Memory B cell (primary cell): ENCODE measurements around the gene GPN1.

Source experiments
- ATAC-seq: fragments of 150-1000 bp; cut with Tn5 transposase; 2 replicates; pipeline ENCODE4 v1.10.0; 2021; ENCODE audit warnings: low read depth, mild to moderate bottlenecking, moderate library complexity
- DNase-seq, 2 donors: peaks; one replicate each; pipeline ENCODE4 v3.0.0; 2022; ENCODE audit warnings: low spot score in 2 of 2
- H3K27ac Mint-ChIP-seq: one replicate; pipeline ENCODE4 v1.8.0; 2022; ENCODE audit warnings: mild to moderate bottlenecking, moderate library complexity, mixed read lengths
- H3K27me3 Mint-ChIP-seq: one replicate; pipeline ENCODE4 v1.8.0; 2022; ENCODE audit warnings: mixed read lengths
- H3K36me3 Mint-ChIP-seq: one replicate; pipeline ENCODE4 v1.8.0; 2022; ENCODE audit warnings: mild to moderate bottlenecking, mixed read lengths
- H3K4me1 Mint-ChIP-seq: one replicate; pipeline ENCODE4 v1.8.0; 2022; ENCODE audit warnings: mixed read lengths
- H3K4me3 Mint-ChIP-seq: one replicate; pipeline ENCODE4 v1.8.0; 2022; ENCODE audit warnings: mild to moderate bottlenecking, moderate library complexity, mixed read lengths
- H3K9me3 Mint-ChIP-seq: one replicate; pipeline ENCODE4 v1.8.0; 2022; ENCODE audit warnings: mixed read lengths

The GPN1 gene

GRCh38 chr2:27640722-27641245, 11.9 kb downstream of the GPN1 start:
- Mint-ChIP-seq H3K36me3 (peaks cover 34% of the 10 kb centered on the region), H3K4me1 (no peaks in the 10 kb centered on the region), H3K4me3 (no peak overlapping the region), H3K27ac (no peak overlapping the region), H3K27me3 (no peaks in the 10 kb centered on the region), H3K9me3 (no peaks in the 10 kb centered on the region)
- ATAC-seq: no peak
- DNase-seq: no peak

GRCh38 chr2:27645197-27645596, 16.3 kb downstream of the GPN1 start:
- no peak overlapping the region for H3K4me3 Mint-ChIP-seq
- H3K9me3 Mint-ChIP-seq: no peaks in the 10 kb centered on the region
- no peak overlapping the region for H3K27ac Mint-ChIP-seq
- peaks cover 29% of the 10 kb centered on the region for H3K36me3 Mint-ChIP-seq
- no peaks in the 10 kb centered on the region for H3K4me1 Mint-ChIP-seq
- no peaks in the 10 kb centered on the region for H3K27me3 Mint-ChIP-seq
- ATAC-seq (no peak), DNase-seq (no peak)

GRCh38 chr2:27647289-27647688, 18.4 kb downstream of the GPN1 start:
- ATAC-seq: no peak
- H3K36me3 Mint-ChIP-seq: peaks cover 26% of the 10 kb centered on the region
- no peaks in the 10 kb centered on the region for H3K27me3 Mint-ChIP-seq
- H3K4me3 Mint-ChIP-seq: no peak overlapping the region
- no peaks in the 10 kb centered on the region for H3K9me3 Mint-ChIP-seq
- H3K4me1 Mint-ChIP-seq: no peaks in the 10 kb centered on the region
- no peak for DNase-seq
- H3K27ac Mint-ChIP-seq: no peak overlapping the region

GRCh38 chr2:27647737-27648136, 18.9 kb downstream of the GPN1 start:
- Mint-ChIP-seq H3K27ac (no peak overlapping the region), H3K9me3 (no peaks in the 10 kb centered on the region), H3K4me3 (no peak overlapping the region), H3K27me3 (no peaks in the 10 kb centered on the region), H3K4me1 (no peaks in the 10 kb centered on the region), H3K36me3 (peaks cover 26% of the 10 kb centered on the region)
- ATAC-seq (no peak), DNase-seq (no peak)

GRCh38 chr2:27651056-27651455, 22.2 kb downstream of the GPN1 start:
- Mint-ChIP-seq H3K27me3 (no peaks in the 10 kb centered on the region), H3K9me3 (no peaks in the 10 kb centered on the region), H3K4me1 (peaks cover 4% of the 10 kb centered on the region), H3K4me3 (no peak overlapping the region), H3K27ac (no peak overlapping the region), H3K36me3 (peaks cover 32% of the 10 kb centered on the region)
- no peak for DNase-seq
- no peak for ATAC-seq

GRCh38 chr2:27652341-27652740, 23.5 kb downstream of the GPN1 start:
- DNase-seq (no peak), ATAC-seq (no peak)
- H3K4me3 Mint-ChIP-seq: no peak overlapping the region
- H3K4me1 Mint-ChIP-seq: peaks cover 4% of the 10 kb centered on the region
- no peaks in the 10 kb centered on the region for H3K9me3 Mint-ChIP-seq
- peak overlapping the region; percentile 21 for H3K27ac Mint-ChIP-seq
- no peaks in the 10 kb centered on the region for H3K27me3 Mint-ChIP-seq
- H3K36me3 Mint-ChIP-seq: peaks cover 35% of the 10 kb centered on the region

GRCh38 chr2:27652790-27653189, 23.9 kb downstream of the GPN1 start:
- Mint-ChIP-seq H3K4me3 (no peak overlapping the region), H3K27ac (peak overlapping the region; percentile 21), H3K27me3 (no peaks in the 10 kb centered on the region), H3K4me1 (peaks cover 4% of the 10 kb centered on the region), H3K9me3 (no peaks in the 10 kb centered on the region), H3K36me3 (peaks cover 31% of the 10 kb centered on the region)
- ATAC-seq: no peak
- no peak for DNase-seq

GRCh38 chr2:27653397-27653796, 24.5 kb downstream of the GPN1 start:
- no peaks in the 10 kb centered on the region for H3K27me3 Mint-ChIP-seq
- no peak overlapping the region for H3K4me3 Mint-ChIP-seq
- ATAC-seq (no peak), DNase-seq (no peak)
- peak overlapping the region; percentile 46 for H3K27ac Mint-ChIP-seq
- peaks cover 31% of the 10 kb centered on the region for H3K36me3 Mint-ChIP-seq
- H3K4me1 Mint-ChIP-seq: peaks cover 4% of the 10 kb centered on the region
- H3K9me3 Mint-ChIP-seq: no peaks in the 10 kb centered on the region

- DNase-seq (no peak), ATAC-seq (no peak)
- Mint-ChIP-seq H3K4me1 (peaks cover 4% of the 10 kb centered on the region), H3K9me3 (no peaks in the 10 kb centered on the region), H3K4me3 (no peak overlapping the region), H3K27me3 (no peaks in the 10 kb centered on the region), H3K27ac (no peak overlapping the region), H3K36me3 (peaks cover 27% of the 10 kb centered on the region)
Observed at GRCh38 chr2:27655155-27655951, 26.5 kb downstream of the GPN1 start.

GRCh38 chr2:27661371-27661770, 32.5 kb downstream of the GPN1 start:
- DNase-seq (no peak), ATAC-seq (no peak)
- H3K9me3 Mint-ChIP-seq: no peaks in the 10 kb centered on the region
- H3K4me3 Mint-ChIP-seq: no peak overlapping the region
- peak overlapping the region; percentile 40 for H3K27ac Mint-ChIP-seq
- H3K4me1 Mint-ChIP-seq: peaks cover 18% of the 10 kb centered on the region
- no peaks in the 10 kb centered on the region for H3K27me3 Mint-ChIP-seq
- peaks cover 24% of the 10 kb centered on the region for H3K36me3 Mint-ChIP-seq

GRCh38 chr2:27663285-27664153, 34.7 kb downstream of the GPN1 start, which contains the start of the genes SLC4A1AP and SUPT7L:
TSS of gene SLC4A1AP (plus strand) at chr2:27663889. CDS start at chr2:27663915, 26 bp downstream.
TSS of gene SUPT7L (minus strand) at chr2:27663614. CDS start at chr2:27662192, 1,422 bp downstream.
- peak; percentile 80 for ATAC-seq
- no peaks in the 10 kb centered on the region for H3K27me3 Mint-ChIP-seq
- peak; percentile 79 to 85 for DNase-seq
- H3K36me3 Mint-ChIP-seq: peaks cover 21% of the 10 kb centered on the region
- no peaks in the 10 kb centered on the region for H3K9me3 Mint-ChIP-seq
- peak within 1 kb of the TSS; percentile 100 for H3K27ac Mint-ChIP-seq
- peak within 1 kb of the TSS; percentile 100 for H3K4me3 Mint-ChIP-seq
- H3K4me1 Mint-ChIP-seq: peaks cover 19% of the 10 kb centered on the region

- ATAC-seq: peak; percentile 8
- Mint-ChIP-seq H3K9me3 (no peaks in the 10 kb centered on the region), H3K4me3 (peak overlapping the region; percentile 100), H3K27me3 (no peaks in the 10 kb centered on the region), H3K27ac (peak overlapping the region; percentile 100), H3K4me1 (peaks cover 19% of the 10 kb centered on the region), H3K36me3 (peaks cover 22% of the 10 kb centered on the region)
- peak in 1 of 2 donors; percentile 7 for DNase-seq
Observed at GRCh38 chr2:27664154-27664574, 35.3 kb downstream of the GPN1 start.

- ATAC-seq: no peak
- Mint-ChIP-seq H3K27me3 (no peaks in the 10 kb centered on the region), H3K4me1 (peaks cover 19% of the 10 kb centered on the region), H3K27ac (no peak overlapping the region), H3K36me3 (peaks cover 20% of the 10 kb centered on the region), H3K9me3 (no peaks in the 10 kb centered on the region), H3K4me3 (peak overlapping the region; percentile 100)
- no peak for DNase-seq
Observed at GRCh38 chr2:27664622-27665363, 35.9 kb downstream of the GPN1 start.
